Breast epithelium (tissue), 3 donors: Measurements from ENCODE around the gene NELL1.

Source experiments
- CTCF ChIP-seq, 3 donors: fragments of 450-650 bp; IDR thresholded peaks; one replicate each; pipeline ENCODE4 v1.5.1; 2016 to 2017; ENCODE audit warnings: antibody characterized with exemption in 3 of 3, mild to moderate bottlenecking in 3 of 3, moderate library complexity in 3 of 3
- POLR2A ChIP-seq: fragments of 450-650 bp; IDR thresholded peaks from one replicate; pipeline ENCODE4 v1.6.1; 2016; ENCODE audit warnings: antibody characterized with exemption, mild to moderate bottlenecking, moderate library complexity

- TF ChIP-seq CTCF (IDR thresholded peaks at IDR 0.05) (no peak), POLR2A (no peak)
Observed at GRCh38 chr11:21447871-21448270, 778.5 kb downstream of the NELL1 start.
